GM18870 (cell line): ENCODE measurements around the gene MAP2K6.

ENCODE experiments used
- ATAC-seq: cut with Tn5 transposase; IDR thresholded peaks from one replicate; pipeline ENCODE4 v1.9.1; 2021; ENCODE audit warnings: moderate library complexity; ENCODE audit not compliant: unreplicated experiment

Gene MAP2K6

GRCh38 chr17:69572747-69573146, 158.2 kb downstream of the MAP2K6 start:
- ATAC-seq: no peak

- ATAC-seq: no peak
Measured at GRCh38 chr17:69573396-69573795, 158.9 kb downstream of the MAP2K6 start.

DNA sequence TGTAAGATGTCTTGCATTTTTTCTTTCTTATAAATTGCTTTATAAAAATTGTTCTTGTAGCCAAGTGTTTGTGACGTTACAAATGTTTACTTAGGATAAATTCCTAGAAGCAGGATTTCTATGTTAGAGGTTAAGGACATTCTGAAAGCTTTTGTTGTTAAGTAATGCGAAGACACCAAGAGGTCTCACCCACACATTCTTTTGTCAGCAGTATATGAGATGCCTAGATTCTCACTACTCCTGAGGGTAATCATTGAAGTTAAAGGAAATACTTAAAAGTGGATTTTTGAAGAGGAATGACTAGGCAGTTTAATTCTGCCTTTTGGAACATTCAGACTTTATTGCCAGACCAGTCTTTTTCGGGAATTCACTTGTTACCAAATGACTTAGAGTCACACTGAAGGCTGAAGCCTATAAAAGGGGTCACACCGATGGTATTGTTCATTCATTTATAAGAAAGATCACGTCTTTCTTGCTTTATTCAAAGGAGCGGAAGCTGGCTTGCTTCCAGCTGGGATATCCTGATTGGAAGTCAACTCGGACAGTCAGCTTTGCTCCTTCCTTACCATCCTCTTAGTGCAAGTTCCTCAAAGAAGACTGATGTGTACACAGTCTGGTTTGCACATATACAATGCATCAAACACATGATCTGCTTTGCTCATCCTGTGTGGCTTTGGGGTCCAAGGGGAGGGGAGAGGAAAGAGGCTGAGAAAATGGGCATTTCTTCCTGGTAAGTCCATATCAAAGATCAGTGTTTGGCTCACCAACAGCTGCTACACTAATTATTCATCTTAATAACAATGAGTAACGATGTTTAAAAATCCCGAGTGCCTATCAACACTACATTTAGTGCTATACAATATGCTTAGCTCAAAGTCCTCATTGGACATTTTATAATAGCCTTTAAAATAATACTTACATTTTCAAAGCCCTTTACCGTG, 160.0 kb downstream of the MAP2K6 start:
- no peak for ATAC-seq

GRCh38 chr17:69575346-69575761, 160.9 kb downstream of the MAP2K6 start:
- ATAC-seq: no peak

DNA sequence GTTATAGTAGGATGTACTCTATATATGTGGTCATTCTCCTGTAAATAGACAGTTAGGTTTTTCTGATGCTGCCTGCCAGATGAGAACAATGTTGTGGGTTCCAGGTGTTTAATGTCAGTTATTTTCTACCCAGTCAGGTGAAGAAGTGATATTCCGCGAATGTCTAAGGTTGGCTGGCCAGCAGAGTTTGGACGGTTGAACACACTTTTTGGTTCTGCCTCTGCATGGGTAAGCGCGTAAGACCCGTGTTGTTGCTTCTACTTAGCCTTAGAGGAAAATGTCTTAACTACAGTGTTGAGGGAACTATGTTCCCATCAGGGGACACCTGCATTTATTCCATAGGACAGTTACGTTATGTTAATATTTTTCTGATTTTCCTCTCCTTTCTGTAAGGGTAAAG, 162.6 kb downstream of the MAP2K6 start:
- ATAC-seq: no peak

GRCh38 chr17:69578385-69578936, 164.0 kb downstream of the MAP2K6 start:
- no peak for ATAC-seq

DNA sequence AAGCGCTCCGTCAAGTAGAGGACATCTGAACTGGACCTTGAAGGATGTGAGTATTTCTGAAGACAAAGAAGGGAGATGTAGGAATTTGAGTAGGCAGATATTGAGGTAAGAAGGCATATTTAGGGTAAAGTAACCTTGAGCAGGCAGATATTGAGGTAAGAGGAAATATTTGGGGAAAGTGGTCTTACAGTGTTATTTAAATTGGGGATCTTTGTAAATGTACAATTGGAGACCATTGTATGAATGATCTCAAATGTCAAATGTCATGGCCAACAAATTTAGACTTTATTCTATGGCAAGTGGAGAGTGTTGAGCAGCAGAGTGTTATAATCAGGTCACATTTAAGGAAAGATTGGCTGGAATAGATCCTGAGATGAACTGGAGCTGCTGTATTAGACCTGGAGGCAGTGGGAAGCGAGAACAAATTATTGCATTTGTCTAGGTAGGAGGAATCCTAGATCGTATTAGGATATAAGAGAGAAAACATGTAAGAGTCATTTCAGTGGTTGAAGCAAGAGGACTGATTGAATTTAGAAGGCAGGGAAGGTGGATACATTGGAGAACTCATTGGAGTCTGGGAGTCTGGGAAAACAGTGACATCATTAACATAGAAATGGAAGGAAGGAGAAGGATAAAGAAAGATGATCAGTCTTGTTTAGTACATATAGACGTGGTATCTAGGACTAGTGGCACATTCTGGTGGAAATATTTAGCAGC, 165.6 kb downstream of the MAP2K6 start:
- ATAC-seq: no peak

GRCh38 chr17:69581061-69581961, 166.8 kb downstream of the MAP2K6 start:
- ATAC-seq: peak; percentile 77

DNA sequence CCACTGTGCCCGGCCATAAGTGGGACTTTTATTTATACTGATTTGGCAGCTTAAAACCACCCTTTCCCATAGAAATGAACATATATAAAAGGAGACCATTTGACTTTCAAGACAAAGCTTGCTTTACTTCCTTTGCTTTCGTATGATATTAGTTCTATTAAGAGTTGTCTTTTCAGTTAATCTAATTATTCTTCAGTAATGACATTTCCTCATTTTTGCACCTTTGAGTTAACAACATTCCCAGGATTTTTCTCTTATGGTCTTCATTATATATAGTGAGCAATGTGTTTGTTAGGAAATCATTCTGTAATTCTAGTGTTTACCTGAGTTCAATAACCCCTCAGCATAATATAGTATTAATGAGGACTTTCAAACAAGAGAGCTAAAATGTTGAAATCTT, 173.8 kb downstream of the MAP2K6 start:
- no peak for ATAC-seq

- no peak for ATAC-seq
Measured at GRCh38 chr17:69588827-69589239, 174.3 kb downstream of the MAP2K6 start.

- ATAC-seq: no peak
Measured at GRCh38 chr17:69590671-69591070, 176.2 kb downstream of the MAP2K6 start.

GRCh38 chr17:69592692-69593350, 178.3 kb downstream of the MAP2K6 start:
- ATAC-seq: no peak

- no peak for ATAC-seq
Measured at GRCh38 chr17:69593351-69593715, 178.8 kb downstream of the MAP2K6 start.

- ATAC-seq: no peak
Measured at GRCh38 chr17:69593716-69594115, 179.2 kb downstream of the MAP2K6 start.

GRCh38 chr17:69594641-69595040, 180.1 kb downstream of the MAP2K6 start:
- no peak for ATAC-seq

- no peak for ATAC-seq
Measured at GRCh38 chr17:69596141-69596540, 181.6 kb downstream of the MAP2K6 start.

DNA sequence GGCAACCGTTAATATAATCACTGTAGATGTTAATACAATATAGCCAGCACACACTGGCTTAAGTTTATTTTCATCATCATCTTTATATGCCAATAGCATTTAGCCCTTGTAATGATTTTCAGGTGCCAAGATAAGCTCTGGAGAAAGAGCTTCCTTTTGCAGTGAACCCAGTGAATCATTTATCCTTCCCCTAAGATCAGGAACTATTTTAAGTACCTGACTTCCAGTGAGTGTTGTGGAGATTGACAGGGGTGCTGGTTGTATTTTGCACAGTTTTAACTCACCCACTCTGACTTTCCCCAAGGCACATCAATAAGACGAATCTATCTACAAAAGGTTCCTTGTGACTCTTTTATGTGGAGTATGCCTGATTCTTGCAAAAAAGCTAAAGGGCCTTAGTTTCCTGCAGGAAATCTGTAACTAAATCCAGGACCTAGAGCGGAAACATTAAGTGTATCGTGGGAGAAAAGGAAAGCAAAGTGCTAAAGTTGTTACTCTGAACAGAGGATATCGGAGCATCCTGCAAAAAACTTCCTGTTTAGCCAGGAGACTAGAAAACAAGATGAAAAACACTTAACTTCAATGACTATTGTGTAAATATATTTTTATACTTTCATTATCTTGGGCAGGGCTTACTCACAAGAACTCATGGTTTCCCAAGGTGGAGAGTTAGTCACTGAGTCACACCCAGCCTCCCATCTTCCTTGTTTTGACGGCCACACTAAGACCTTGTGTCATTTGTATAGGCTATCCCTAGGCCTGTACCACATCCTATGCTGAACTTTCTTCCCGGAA, 183.6 kb downstream of the MAP2K6 start:
- ATAC-seq: no peak

DNA sequence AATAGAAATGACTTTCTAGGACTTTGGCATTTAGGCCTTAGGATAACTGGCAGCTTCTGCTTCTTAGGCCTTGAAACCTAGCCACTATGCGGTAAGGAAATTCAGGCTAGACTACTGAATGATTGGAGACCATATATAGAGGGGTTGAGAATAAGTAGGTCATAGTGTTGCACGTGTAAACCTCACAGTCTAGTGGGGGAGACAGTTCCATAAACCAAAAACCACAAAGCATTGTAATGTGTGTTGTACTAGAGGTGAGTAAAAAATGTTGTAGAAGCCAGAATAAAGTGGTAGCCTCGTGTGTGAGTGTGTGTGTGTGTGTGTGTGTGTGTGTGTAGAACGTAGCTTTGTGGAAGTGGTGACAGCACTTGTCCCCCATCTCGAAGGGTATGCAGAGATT, 188.5 kb downstream of the MAP2K6 start:
- no peak for ATAC-seq
